ENCODE results near the gene AK3.

AK3 gene

GRCh38 chr9:4769321-4770080 lies 28.5 kb upstream of the AK3 start:
- Histone ChIP-seq H3K36me3 (ENCODE audit: insufficient read depth, low read length) (no peaks in the 10 kb centered on the region), H4K20me1 (ENCODE audit: insufficient read depth, low read length) (no peaks in the 10 kb centered on the region), H3K27me3 (ENCODE audit: insufficient read depth, low read length, poor library complexity) (no peaks in the 10 kb centered on the region), H3K79me2 (ENCODE audit: insufficient read depth, low read length) (no peaks in the 10 kb centered on the region), H3K4me1 (ENCODE audit: insufficient read depth, low read length) (no peaks in the 10 kb centered on the region), H3K4me2 (ENCODE audit: insufficient read depth, low read length) (no peak overlapping the region), H3K27ac (ENCODE audit: low read length) (no peak overlapping the region), H3K9me3 (ENCODE audit: insufficient read depth, low read length, severe bottlenecking) (no peaks in the 10 kb centered on the region), H2AFZ (ENCODE audit: low read depth, low read length) (no peak overlapping the region), H3K9ac (ENCODE audit: low read depth, low read length) (no peak overlapping the region), H3K4me3 (ENCODE audit: low read depth in 1 of 2, low read length in 2 of 2) (no peak overlapping the region)
- no peak for DNase-seq
- TF ChIP-seq CTCF (IDR thresholded peaks at IDR 0.05; ENCODE audit: borderline replicate concordance, extremely low read depth, low read length, poor library complexity, severe bottlenecking): no peak
- TF ChIP-seq EZH2 (IDR thresholded peaks at IDR 0.05; ENCODE audit: borderline replicate concordance, low read depth, low read length, severe bottlenecking): no peak
- ATAC-seq (ENCODE audit: insufficient read depth, low read depth): peak; percentile 77; the same call in 2 of the 3 replicates

- no peaks in the 10 kb centered on the region for H3K79me2 ChIP-seq (ENCODE audit: insufficient read depth, low read length)
- TF ChIP-seq CTCF (IDR thresholded peaks at IDR 0.05; ENCODE audit: borderline replicate concordance, extremely low read depth, low read length, poor library complexity, severe bottlenecking): no peak
- no peaks in the 10 kb centered on the region for H3K27me3 ChIP-seq (ENCODE audit: insufficient read depth, low read length, poor library complexity)
- DNase-seq: no peak
- H3K36me3 ChIP-seq (ENCODE audit: insufficient read depth, low read length): no peaks in the 10 kb centered on the region
- no peak overlapping the region for H3K4me3 ChIP-seq (ENCODE audit: low read depth in 1 of 2, low read length in 2 of 2)
- no peaks in the 10 kb centered on the region for H3K4me1 ChIP-seq (ENCODE audit: insufficient read depth, low read length)
- H3K9me3 ChIP-seq (ENCODE audit: insufficient read depth, low read length, severe bottlenecking): no peaks in the 10 kb centered on the region
- H3K9ac ChIP-seq (ENCODE audit: low read depth, low read length): no peak overlapping the region
- no peak overlapping the region for H2AFZ ChIP-seq (ENCODE audit: low read depth, low read length)
- H4K20me1 ChIP-seq (ENCODE audit: insufficient read depth, low read length): no peaks in the 10 kb centered on the region
- no peak overlapping the region for H3K4me2 ChIP-seq (ENCODE audit: insufficient read depth, low read length)
- no peak for ATAC-seq (ENCODE audit: insufficient read depth, low read depth)
- no peak overlapping the region for H3K27ac ChIP-seq (ENCODE audit: low read length)
Measured at GRCh38 chr9:4768681-4769080, 27.7 kb upstream of the AK3 start.

- Histone ChIP-seq H3K79me2 (ENCODE audit: insufficient read depth, low read length) (no peaks in the 10 kb centered on the region), H3K9me3 (ENCODE audit: insufficient read depth, low read length, severe bottlenecking) (no peaks in the 10 kb centered on the region), H3K36me3 (ENCODE audit: insufficient read depth, low read length) (no peaks in the 10 kb centered on the region), H3K4me3 (ENCODE audit: low read depth in 1 of 2, low read length in 2 of 2) (no peak overlapping the region), H3K9ac (ENCODE audit: low read depth, low read length) (no peak overlapping the region), H3K27ac (ENCODE audit: low read length) (no peak overlapping the region), H2AFZ (ENCODE audit: low read depth, low read length) (no peak overlapping the region), H4K20me1 (ENCODE audit: insufficient read depth, low read length) (no peaks in the 10 kb centered on the region; the same call in 1 of the 2 replicates), H3K27me3 (ENCODE audit: insufficient read depth, low read length, poor library complexity) (no peaks in the 10 kb centered on the region), H3K4me2 (ENCODE audit: insufficient read depth, low read length) (no peak overlapping the region), H3K4me1 (ENCODE audit: insufficient read depth, low read length) (peaks cover 12% of the 10 kb centered on the region)
- TF ChIP-seq EZH2 (IDR thresholded peaks at IDR 0.05; ENCODE audit: borderline replicate concordance, low read depth, low read length, severe bottlenecking): no peak
- TF ChIP-seq CTCF (IDR thresholded peaks at IDR 0.05; ENCODE audit: borderline replicate concordance, extremely low read depth, low read length, poor library complexity, severe bottlenecking): no peak
- no peak for DNase-seq
- no peak for ATAC-seq (ENCODE audit: insufficient read depth, low read depth)
Measured at GRCh38 chr9:4764033-4764432, 23.0 kb upstream of the AK3 start.
